ENCODE data around the gene PKLR.

Gene PKLR

DNA sequence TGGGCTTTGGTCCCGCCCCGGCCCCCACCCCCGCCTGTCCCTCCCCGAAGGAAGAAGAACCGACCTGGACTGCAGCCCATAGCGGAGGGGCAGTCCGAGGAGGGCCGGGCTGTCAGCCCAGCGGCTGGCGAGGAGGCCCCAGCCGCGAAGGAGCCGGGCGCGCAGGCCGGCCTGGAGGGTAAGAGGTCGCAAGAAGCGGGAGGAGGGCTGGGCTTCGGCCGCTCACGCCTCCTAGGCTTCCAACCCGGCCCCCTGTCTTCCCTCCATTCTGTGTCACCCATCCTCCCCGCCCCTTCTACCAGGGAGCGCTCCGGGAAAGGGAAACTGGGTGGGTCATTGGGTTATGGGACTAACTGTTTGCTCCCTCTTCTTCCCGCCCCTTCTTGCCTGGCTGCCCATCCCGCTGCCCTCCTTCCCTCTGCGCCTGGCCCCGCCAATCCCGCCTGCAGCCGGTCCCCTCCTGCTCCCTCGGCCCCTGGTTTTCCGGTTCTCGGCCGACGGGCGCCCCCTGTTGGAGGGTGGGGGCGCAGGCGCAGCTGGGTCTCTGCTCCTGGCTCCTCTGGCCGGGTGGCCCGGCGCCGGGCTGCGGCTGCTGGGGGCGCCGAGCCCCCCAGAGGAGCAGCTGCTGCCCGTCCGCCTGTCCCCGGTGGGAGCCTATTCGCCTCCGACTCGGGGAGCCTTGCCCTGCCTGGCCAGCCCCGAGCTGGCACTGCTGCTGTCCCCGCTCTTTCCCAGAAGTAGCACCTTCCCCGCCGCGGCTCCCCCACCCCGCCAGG, 21.9 kb upstream of the PKLR start:
- 0 out of 2 replicates have a peak, but pooled peaks cover 4% of the 10 kb centered on the region for H4K20me1 ChIP-seq (ENCODE audit: control insufficient read depth, insufficient read depth, low read depth, low read length)
- TF ChIP-seq, protein P1, sequence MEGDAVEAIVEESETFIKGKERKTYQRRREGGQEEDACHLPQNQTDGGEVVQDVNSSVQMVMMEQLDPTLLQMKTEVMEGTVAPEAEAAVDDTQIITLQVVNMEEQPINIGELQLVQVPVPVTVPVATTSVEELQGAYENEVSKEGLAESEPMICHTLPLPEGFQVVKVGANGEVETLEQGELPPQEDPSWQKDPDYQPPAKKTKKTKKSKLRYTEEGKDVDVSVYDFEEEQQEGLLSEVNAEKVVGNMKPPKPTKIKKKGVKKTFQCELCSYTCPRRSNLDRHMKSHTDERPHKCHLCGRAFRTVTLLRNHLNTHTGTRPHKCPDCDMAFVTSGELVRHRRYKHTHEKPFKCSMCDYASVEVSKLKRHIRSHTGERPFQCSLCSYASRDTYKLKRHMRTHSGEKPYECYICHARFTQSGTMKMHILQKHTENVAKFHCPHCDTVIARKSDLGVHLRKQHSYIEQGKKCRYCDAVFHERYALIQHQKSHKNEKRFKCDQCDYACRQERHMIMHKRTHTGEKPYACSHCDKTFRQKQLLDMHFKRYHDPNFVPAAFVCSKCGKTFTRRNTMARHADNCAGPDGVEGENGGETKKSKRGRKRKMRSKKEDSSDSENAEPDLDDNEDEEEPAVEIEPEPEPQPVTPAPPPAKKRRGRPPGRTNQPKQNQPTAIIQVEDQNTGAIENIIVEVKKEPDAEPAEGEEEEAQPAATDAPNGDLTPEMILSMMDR (IDR thresholded peaks at IDR 0.05; ENCODE audit: low read depth, low read length, poor library complexity, severe bottlenecking), result peak; percentile 88
- TF ChIP-seq EZH2phosphoT487 (IDR thresholded peaks at IDR 0.05; ENCODE audit: borderline replicate concordance, low read length), result no peak
- H3F3A ChIP-seq (ENCODE audit: control insufficient read depth, insufficient read depth), result peaks cover 24% of the 10 kb centered on the region
- peak overlapping the region; percentile 100 for H3K4me2 ChIP-seq (ENCODE audit: low read length)
- H3K27ac ChIP-seq (ENCODE audit: low read depth, low read length), result peak overlapping the region; percentile 89
- no peaks in the 10 kb centered on the region for H3K27me3 ChIP-seq (ENCODE audit: control insufficient read depth, low read length)
- peaks cover 45% of the 10 kb centered on the region for H3K4me1 ChIP-seq (ENCODE audit: control insufficient read depth, low read length)
- peak overlapping the region; percentile 99 for H3K4me3 ChIP-seq (ENCODE audit: low read length)
- H3K79me2 ChIP-seq (ENCODE audit: control insufficient read depth, low read length), result peaks cover 10% of the 10 kb centered on the region
- no peaks in the 10 kb centered on the region for H3K9me3 ChIP-seq (ENCODE audit: control insufficient read depth, insufficient read depth, low read length)
- no peaks in the 10 kb centered on the region for H3K9me2 ChIP-seq (replicated peaks; ENCODE audit: control insufficient read depth, low read length)
- peaks cover 43% of the 10 kb centered on the region for H3K36me3 ChIP-seq (ENCODE audit: control insufficient read depth, low read length)

GRCh38 chr1:155322571-155322952, 21.3 kb upstream of the PKLR start:
- Histone ChIP-seq H3K79me2 (ENCODE audit: control insufficient read depth, low read length) (peaks cover 10% of the 10 kb centered on the region), H3K9me3 (ENCODE audit: control insufficient read depth, insufficient read depth, low read length) (no peaks in the 10 kb centered on the region), H3K9me2 (replicated peaks; ENCODE audit: control insufficient read depth, low read length) (no peaks in the 10 kb centered on the region), H4K20me1 (ENCODE audit: control insufficient read depth, insufficient read depth, low read depth, low read length) (0 out of 2 replicates have a peak, but pooled peaks cover 4% of the 10 kb centered on the region), H3K27me3 (ENCODE audit: control insufficient read depth, low read length) (no peaks in the 10 kb centered on the region), H3K4me2 (ENCODE audit: low read length) (peak overlapping the region; percentile 100), H3K27ac (ENCODE audit: low read depth, low read length) (no peak overlapping the region), H3K4me3 (ENCODE audit: low read length) (peak overlapping the region; percentile 99), H3K36me3 (ENCODE audit: control insufficient read depth, low read length) (peaks cover 43% of the 10 kb centered on the region), H3F3A (ENCODE audit: control insufficient read depth, insufficient read depth) (peaks cover 30% of the 10 kb centered on the region), H3K4me1 (ENCODE audit: control insufficient read depth, low read length) (peaks cover 48% of the 10 kb centered on the region)
- TF ChIP-seq EZH2phosphoT487 (IDR thresholded peaks at IDR 0.05; ENCODE audit: borderline replicate concordance, low read length), result no peak
- TF ChIP-seq, protein P1 (IDR thresholded peaks at IDR 0.05; ENCODE audit: low read depth, low read length, poor library complexity, severe bottlenecking), result no peak

DNA sequence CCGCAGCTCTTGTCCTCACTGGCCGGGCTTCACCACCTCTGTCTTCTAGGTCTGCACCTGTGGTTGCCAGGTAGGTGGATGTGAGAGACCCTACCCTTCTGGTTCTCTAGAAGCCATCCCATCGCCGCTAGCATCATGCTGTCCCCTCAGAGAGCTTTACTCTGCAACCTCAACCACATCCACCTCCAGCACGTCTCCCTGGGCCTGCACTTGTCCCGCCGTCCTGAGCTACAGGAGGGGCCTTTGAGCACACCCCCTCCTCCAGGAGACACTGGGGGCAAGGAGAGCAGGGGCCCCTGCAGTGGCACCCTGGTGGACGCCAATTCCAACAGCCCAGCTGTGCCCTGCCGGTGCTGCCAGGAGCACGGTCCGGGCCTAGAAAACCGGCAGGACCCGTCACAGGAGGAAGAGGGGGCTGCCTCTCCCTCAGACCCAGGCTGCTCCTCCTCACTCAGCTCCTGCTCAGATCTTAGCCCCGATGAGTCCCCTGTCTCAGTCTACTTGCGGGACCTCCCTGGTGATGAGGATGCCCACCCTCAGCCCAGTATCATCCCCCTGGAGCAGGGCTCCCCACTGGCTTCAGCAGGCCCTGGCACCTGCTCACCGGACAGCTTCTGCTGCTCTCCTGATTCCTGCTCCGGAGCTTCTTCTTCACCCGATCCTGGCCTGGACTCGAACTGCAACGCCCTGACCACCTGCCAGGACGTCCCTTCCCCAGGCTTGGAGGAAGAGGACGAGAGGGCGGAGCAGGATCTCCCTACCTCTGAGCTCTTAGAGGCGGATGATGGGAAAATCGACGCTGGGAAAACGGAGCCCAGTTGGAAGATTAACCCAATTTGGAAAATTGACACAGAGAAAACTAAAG, 20.6 kb upstream of the PKLR start:
- peaks cover 32% of the 10 kb centered on the region for H3F3A ChIP-seq (ENCODE audit: control insufficient read depth, insufficient read depth)
- H3K36me3 ChIP-seq (ENCODE audit: control insufficient read depth, low read length), result peaks cover 46% of the 10 kb centered on the region
- no peaks in the 10 kb centered on the region for H3K27me3 ChIP-seq (ENCODE audit: control insufficient read depth, low read length)
- H3K4me2 ChIP-seq (ENCODE audit: low read length), result peak overlapping the region; percentile 100
- no peaks in the 10 kb centered on the region for H3K9me2 ChIP-seq (replicated peaks; ENCODE audit: control insufficient read depth, low read length)
- H3K27ac ChIP-seq (ENCODE audit: low read depth, low read length), result no peak overlapping the region
- H3K79me2 ChIP-seq (ENCODE audit: control insufficient read depth, low read length), result peaks cover 10% of the 10 kb centered on the region
- H3K4me1 ChIP-seq (ENCODE audit: control insufficient read depth, low read length), result peaks cover 48% of the 10 kb centered on the region
- H3K4me3 ChIP-seq (ENCODE audit: low read length), result peak overlapping the region; percentile 99
- no peaks in the 10 kb centered on the region for H3K9me3 ChIP-seq (ENCODE audit: control insufficient read depth, insufficient read depth, low read length)
- 0 out of 2 replicates have a peak, but pooled peaks cover 4% of the 10 kb centered on the region for H4K20me1 ChIP-seq (ENCODE audit: control insufficient read depth, insufficient read depth, low read depth, low read length)
- TF ChIP-seq, protein P1 (IDR thresholded peaks at IDR 0.05; ENCODE audit: low read depth, low read length, poor library complexity, severe bottlenecking), result no peak
- no peak for TF ChIP-seq EZH2phosphoT487 (IDR thresholded peaks at IDR 0.05; ENCODE audit: borderline replicate concordance, low read length)

All from DOHH2 (cell line).